Ishikawa (cell line): ENCODE measurements around the gene TTLL3.

Experiments used
- CEBPB ChIP-seq: IDR thresholded peaks from 2 replicates; pipeline ENCODE4 v1.6.1; 2012
- CREB1 ChIP-seq: IDR thresholded peaks from 2 replicates; pipeline ENCODE4 v1.6.1; 2012; ENCODE audit warnings: low read depth
- EGR1 ChIP-seq: IDR thresholded peaks from 2 replicates; pipeline ENCODE4 v1.6.1; 2012
- EP300 ChIP-seq: IDR thresholded peaks from 2 replicates; pipeline ENCODE4 v1.6.1; 2012; ENCODE audit warnings: borderline replicate concordance
- FOXM1 ChIP-seq: IDR thresholded peaks from 2 replicates; pipeline ENCODE4 v1.6.1; 2012; ENCODE audit warnings: low read depth, borderline replicate concordance
- MAX ChIP-seq: IDR thresholded peaks from 2 replicates; pipeline ENCODE4 v1.6.1; 2012
- NFIC ChIP-seq: IDR thresholded peaks from 2 replicates; pipeline ENCODE4 v1.6.1; 2012
- RAD21 ChIP-seq: IDR thresholded peaks from 2 replicates; pipeline ENCODE4 v1.6.1; 2012; ENCODE audit warnings: low read depth
- REST ChIP-seq: IDR thresholded peaks from 2 replicates; pipeline ENCODE4 v1.6.1; 2012; ENCODE audit warnings: low read depth, mild to moderate bottlenecking
- TAF1 ChIP-seq: IDR thresholded peaks from 2 replicates; pipeline ENCODE4 v1.6.1; 2012; ENCODE audit warnings: low read depth, mild to moderate bottlenecking
- TCF12 ChIP-seq: IDR thresholded peaks from 2 replicates; pipeline ENCODE4 v1.6.1; 2012; ENCODE audit warnings: low read depth
- TEAD4 ChIP-seq: IDR thresholded peaks from 2 replicates; pipeline ENCODE4 v1.6.1; 2012
- USF1 ChIP-seq: IDR thresholded peaks from 2 replicates; pipeline ENCODE4 v1.6.1; 2012
- YY1 ChIP-seq: IDR thresholded peaks from 2 replicates; pipeline ENCODE4 v1.6.1; 2012; ENCODE audit warnings: low read depth
- ZBTB7A ChIP-seq: IDR thresholded peaks from 2 replicates; pipeline ENCODE4 v1.6.1; 2012; ENCODE audit warnings: low read depth

TTLL3 gene

GRCh38 chr3:9828801-9829755, 19.0 kb downstream of the TTLL3 start:
- TF ChIP-seq YY1 = no peak
- TF ChIP-seq EGR1 = no peak
- TF ChIP-seq CREB1 = no peak
- no peak for TF ChIP-seq TEAD4
- TF ChIP-seq ZBTB7A = no peak
- TF ChIP-seq TAF1 = no peak
- TF ChIP-seq CEBPB = no peak
- no peak for TF ChIP-seq MAX
- TF ChIP-seq USF1 = no peak
- no peak for TF ChIP-seq NFIC
- no peak for TF ChIP-seq TCF12
- TF ChIP-seq FOXM1 = no peak
- no peak for TF ChIP-seq EP300
- no peak for TF ChIP-seq REST
- TF ChIP-seq RAD21 = no peak

- TF ChIP-seq TCF12 (no peak), CEBPB (no peak), REST (no peak), MAX (no peak), RAD21 (no peak), TAF1 (no peak), ZBTB7A (no peak), NFIC (no peak), EP300 (no peak), YY1 (no peak), USF1 (no peak), EGR1 (no peak), TEAD4 (no peak), CREB1 (no peak), FOXM1 (no peak)
Measured at GRCh38 chr3:9831253-9831652, 21.2 kb downstream of the TTLL3 start.

GRCh38 chr3:9833078-9833477, 23.0 kb downstream of the TTLL3 start:
- TF ChIP-seq CEBPB = no peak
- no peak for TF ChIP-seq EP300
- no peak for TF ChIP-seq TEAD4
- no peak for TF ChIP-seq FOXM1

- TF ChIP-seq USF1 (no peak), RAD21 (no peak), FOXM1 (no peak), YY1 (no peak), EGR1 (no peak), CREB1 (no peak), CEBPB (no peak), TAF1 (no peak), ZBTB7A (no peak)
Measured at GRCh38 chr3:9834520-9835380, 24.7 kb downstream of the TTLL3 start.
